ENCODE results near the gene ZNF506. TPM values are rescaled to one million over a fixed set of nuclear protein-coding genes. Genes with fewer than 3 reads are reported as not detected.
"Not testable (repeated sequence)": the region's sequence is repeated elsewhere in the genome, so short reads cannot be mapped to it uniquely, and the experiment has no call there.

The ZNF506 gene
- 41.9 TPM for polyA plus RNA-seq (ENCODE audit: insufficient read length)
- long read RNA-seq, donor 1, full-length matches to known transcripts, result 13 of 29 reads
- long read RNA-seq, donor 1, partial matches to known transcripts, result 16 of 29 reads
- long read RNA-seq, donor 1, other reads (novel, unspliced or antisense), result 0 of 29 reads
- long read RNA-seq, donor 2, full-length matches to known transcripts, result 13 of 19 reads
- long read RNA-seq, donor 2, partial matches to known transcripts, result 6 of 19 reads
- long read RNA-seq, donor 2, other reads (novel, unspliced or antisense), result 0 of 19 reads
- long read RNA-seq, donor 3, full-length matches to known transcripts, result 16 of 29 reads
- long read RNA-seq, donor 3, partial matches to known transcripts, result 13 of 29 reads
- long read RNA-seq, donor 3, other reads (novel, unspliced or antisense), result 0 of 29 reads
- long read RNA-seq, donor 4, result 0 reads
- long read RNA-seq, donor 5, full-length matches to known transcripts, result 16 of 16 reads
- long read RNA-seq, donor 5, partial matches to known transcripts, result 0 of 16 reads
- long read RNA-seq, donor 5, other reads (novel, unspliced or antisense), result 0 of 16 reads
- long read RNA-seq, donor 6, full-length matches to known transcripts, result 10 of 38 reads
- long read RNA-seq, donor 6, partial matches to known transcripts, result 28 of 38 reads
- long read RNA-seq, donor 6, other reads (novel, unspliced or antisense), result 0 of 38 reads
- long read RNA-seq, donor 7, full-length matches to known transcripts, result 11 of 44 reads
- long read RNA-seq, donor 7, partial matches to known transcripts, result 33 of 44 reads
- long read RNA-seq, donor 7, other reads (novel, unspliced or antisense), result 0 of 44 reads
- long read RNA-seq, donor 8, full-length matches to known transcripts, result 7 of 13 reads
- long read RNA-seq, donor 8, partial matches to known transcripts, result 6 of 13 reads
- long read RNA-seq, donor 8, other reads (novel, unspliced or antisense), result 0 of 13 reads

- DNase-seq, result peak; percentile 98
Measured at GRCh38 chr19:19821366-19821951, at the start of gene ZNF506. TSS of gene ZNF506 (minus strand) at chr19:19821750. CDS start at chr19:19821603, 147 bp downstream.

- DNase-seq, result not testable (repeated sequence)
Measured at GRCh38 chr19:19870086-19870485, 48.5 kb upstream of the ZNF506 start.

- peak; percentile 54 for DNase-seq
Measured at GRCh38 chr19:19866611-19867248, 45.2 kb upstream of the ZNF506 start.

GRCh38 chr19:19865750-19866610, 44.4 kb upstream of the ZNF506 start, which contains the start of gene ZNF253:
TSS of gene ZNF253 (plus strand) at chr19:19865882. CDS start at chr19:19865997, 115 bp downstream.
- peak; percentile 98 for DNase-seq

GRCh38 chr19:19860756-19861390, 39.3 kb upstream of the ZNF506 start:
- peak; percentile 85 for DNase-seq

GRCh38 chr19:19858751-19859150, 37.2 kb upstream of the ZNF506 start:
- no peak for DNase-seq

GRCh38 chr19:19851740-19852139, 30.2 kb upstream of the ZNF506 start:
- DNase-seq, result not testable (repeated sequence)

- DNase-seq, result no peak
Measured at GRCh38 chr19:19849056-19849455, 27.5 kb upstream of the ZNF506 start.

- no peak for DNase-seq
Measured at GRCh38 chr19:19847781-19848180, 26.2 kb upstream of the ZNF506 start.

GRCh38 chr19:19835560-19836038, 14.0 kb upstream of the ZNF506 start:
- DNase-seq, result no peak

GRCh38 chr19:19826875-19827274, 5.3 kb upstream of the ZNF506 start:
- DNase-seq, result no peak

- DNase-seq, result no peak
Measured at GRCh38 chr19:19823916-19824315, 2.4 kb upstream of the ZNF506 start.

- peak; percentile 18 for DNase-seq
Measured at GRCh38 chr19:19821976-19822375, 426 bp upstream of the ZNF506 start.

- DNase-seq, result peak; percentile 2
Measured at GRCh38 chr19:19820774-19821320, 703 bp downstream of the ZNF506 start.

- no peak for DNase-seq
Measured at GRCh38 chr19:19817357-19817756, 4.2 kb downstream of the ZNF506 start.

- DNase-seq, result no peak
Measured at GRCh38 chr19:19816679-19817078, 4.9 kb downstream of the ZNF506 start.

GRCh38 chr19:19811999-19812398, 9.6 kb downstream of the ZNF506 start:
- DNase-seq, result not testable (repeated sequence)

GRCh38 chr19:19805480-19805879, 16.1 kb downstream of the ZNF506 start:
- no peak for DNase-seq

- DNase-seq, result no peak
Measured at GRCh38 chr19:19788015-19788414, 33.5 kb downstream of the ZNF506 start.

GRCh38 chr19:19785476-19785875, 36.1 kb downstream of the ZNF506 start:
- DNase-seq, result not testable (repeated sequence)
